NCI-H1694 treated with DMSO at 0.1 percent for 48 hours (cell line): Measurements from ENCODE around the gene HES5.
"Not testable (repeated sequence)": the region's sequence is repeated elsewhere in the genome, so short reads cannot be mapped to it uniquely, and the experiment has no call there.

Experiments
- DNase-seq: peaks from one replicate; lab custom pipeline; 2025; lab: John Stamatoyannopoulos, UW

The HES5 gene

DNA sequence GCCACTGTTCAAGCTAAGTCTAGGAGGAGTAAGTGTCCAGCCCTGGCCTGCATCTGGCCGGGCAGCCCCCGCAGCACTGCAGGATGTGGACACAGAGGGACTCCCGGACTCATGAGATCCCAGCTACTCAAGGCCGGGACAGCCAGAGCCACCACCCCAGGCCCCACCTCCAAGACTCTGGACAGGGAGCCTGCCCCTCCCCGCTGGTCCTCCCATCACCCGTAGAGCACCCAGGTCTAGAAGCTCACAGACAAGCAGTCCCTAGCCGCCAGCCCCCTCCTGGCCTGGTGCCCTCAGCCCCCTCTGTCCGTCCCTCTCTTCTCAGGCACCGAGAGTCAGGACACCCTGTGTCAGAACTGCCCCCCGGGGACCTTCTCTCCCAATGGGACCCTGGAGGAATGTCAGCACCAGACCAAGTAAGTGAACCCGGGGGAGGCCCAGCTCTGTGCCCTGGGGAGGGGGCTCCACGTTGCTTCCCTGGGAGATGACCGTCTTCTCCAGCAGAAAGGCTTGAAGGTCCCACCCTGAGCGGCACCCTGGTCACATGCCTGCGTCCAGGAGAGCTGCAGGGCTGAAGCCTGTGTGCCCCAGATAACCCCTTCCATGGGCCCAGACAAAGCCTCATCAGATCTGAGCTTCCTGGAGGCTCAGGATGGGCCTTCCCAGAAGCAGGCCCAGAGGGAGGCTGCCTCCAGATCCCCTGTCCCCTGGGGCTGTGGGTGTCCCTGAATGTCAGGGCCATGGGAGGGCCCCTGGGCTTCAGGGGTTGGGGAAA, 30.4 kb upstream of the HES5 start:
- DNase-seq: no peak

DNA sequence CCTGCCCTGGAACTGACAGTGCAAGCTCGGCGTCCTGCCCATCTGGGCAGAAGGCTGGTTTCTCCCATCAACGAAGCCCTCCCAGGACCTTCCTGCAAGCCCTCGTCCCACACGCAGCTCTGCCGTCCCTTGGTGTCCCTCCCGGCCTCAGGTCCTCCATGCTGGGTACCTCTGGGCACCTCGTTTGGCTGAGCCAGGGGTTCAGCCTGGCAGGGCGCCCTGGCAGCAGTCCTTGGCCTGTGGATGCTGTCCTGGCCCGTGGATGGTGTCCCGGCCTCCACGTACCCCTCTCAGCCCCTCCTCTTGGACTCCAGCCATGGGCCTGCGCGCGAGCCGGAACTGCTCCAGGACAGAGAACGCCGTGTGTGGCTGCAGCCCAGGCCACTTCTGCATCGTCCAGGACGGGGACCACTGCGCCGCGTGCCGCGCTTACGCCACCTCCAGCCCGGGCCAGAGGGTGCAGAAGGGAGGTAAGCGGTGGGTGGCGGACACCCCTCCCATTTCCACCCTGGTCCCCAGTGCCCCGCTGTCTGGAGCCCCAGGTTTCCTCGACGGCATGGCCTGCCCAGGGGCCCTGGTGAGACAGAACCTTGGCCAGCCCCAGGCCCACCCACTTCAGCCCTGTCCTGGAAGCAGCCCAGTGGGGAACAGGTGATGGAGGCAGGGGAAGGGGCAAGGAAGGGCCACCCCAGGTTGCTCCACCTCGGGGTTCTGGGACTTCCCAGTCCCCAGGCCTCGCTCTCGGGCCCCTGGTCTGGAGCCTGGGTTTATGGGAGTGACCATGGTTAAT, 29.6 kb upstream of the HES5 start:
- no peak for DNase-seq

DNA sequence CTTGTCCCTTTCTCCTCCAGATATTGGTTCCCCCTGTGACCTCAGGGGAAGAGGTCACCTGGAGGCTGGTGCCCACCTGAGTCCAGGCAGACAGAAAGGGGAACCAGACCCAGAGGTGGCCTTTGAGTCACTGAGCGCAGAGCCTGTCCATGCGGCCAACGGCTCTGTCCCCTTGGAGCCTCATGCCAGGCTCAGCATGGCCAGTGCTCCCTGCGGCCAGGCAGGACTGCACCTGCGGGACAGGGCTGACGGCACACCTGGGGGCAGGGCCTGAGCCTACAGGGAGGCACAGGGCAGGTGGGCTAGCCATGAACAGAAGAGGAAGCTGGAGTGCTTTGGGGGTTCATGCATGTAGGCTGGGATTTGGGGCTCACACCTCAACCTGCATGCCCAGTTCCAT, 28.8 kb upstream of the HES5 start:
- DNase-seq: no peak

DNA sequence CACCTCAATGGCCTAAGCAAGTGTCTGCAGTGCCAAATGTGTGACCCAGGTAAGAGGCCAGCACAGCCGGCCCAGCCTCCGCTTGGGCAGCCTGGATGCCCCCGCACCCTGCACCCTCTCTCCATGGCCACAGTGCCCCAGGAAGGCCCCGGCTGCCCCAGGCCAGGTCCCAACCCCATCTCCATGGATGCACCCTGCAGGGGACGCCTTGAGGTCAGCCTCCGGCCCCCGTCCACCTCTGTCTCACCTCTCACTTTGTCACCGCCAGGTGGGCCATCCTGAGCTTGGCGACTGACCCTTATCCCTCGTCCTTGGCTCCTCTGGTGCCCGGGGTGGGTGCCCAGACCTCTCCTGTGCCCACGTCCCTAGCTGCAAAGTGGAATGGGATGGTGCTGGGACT, 28.4 kb upstream of the HES5 start:
- no peak for DNase-seq

DNA sequence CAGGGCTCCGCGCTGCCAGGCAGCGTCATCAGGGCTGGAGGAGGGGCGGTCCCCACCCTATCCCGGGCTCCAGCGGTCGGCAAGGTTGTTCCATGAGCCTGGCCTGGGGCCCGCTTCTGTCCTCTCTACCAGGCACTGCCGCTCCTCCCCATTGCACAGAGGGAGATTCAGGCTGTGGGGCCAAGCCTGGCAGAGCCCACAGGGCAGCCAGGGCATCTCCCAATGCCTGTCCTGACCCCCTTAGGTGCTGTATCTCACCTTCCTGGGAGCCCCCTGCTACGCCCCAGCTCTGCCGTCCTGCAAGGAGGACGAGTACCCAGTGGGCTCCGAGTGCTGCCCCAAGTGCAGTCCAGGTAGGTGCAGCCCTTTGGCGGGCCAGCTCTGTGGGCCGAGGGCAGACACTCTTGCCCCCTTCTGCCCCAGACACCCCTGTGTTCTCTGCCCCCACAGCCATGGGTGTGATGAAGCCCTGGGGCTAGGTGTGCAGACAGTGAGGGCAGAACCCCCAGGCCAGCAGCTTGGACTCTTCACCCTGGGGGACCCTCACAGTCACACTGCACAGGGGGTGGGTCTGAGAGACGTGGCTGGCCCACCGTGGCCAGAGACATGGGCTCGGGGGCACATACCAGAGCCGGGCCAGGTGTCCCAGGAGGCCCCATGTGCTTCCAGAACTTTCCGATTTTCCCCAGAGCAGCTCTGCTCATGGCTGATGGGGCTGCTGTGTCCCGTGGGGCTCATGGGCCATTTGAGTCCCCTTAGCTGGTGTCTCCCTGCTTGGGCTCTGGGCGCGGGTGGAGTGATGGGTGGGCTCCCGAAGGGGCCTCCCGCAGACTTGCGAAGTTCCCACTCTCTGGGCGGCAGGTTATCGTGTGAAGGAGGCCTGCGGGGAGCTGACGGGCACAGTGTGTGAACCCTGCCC, 27.7 kb upstream of the HES5 start:
- DNase-seq: no peak

DNA sequence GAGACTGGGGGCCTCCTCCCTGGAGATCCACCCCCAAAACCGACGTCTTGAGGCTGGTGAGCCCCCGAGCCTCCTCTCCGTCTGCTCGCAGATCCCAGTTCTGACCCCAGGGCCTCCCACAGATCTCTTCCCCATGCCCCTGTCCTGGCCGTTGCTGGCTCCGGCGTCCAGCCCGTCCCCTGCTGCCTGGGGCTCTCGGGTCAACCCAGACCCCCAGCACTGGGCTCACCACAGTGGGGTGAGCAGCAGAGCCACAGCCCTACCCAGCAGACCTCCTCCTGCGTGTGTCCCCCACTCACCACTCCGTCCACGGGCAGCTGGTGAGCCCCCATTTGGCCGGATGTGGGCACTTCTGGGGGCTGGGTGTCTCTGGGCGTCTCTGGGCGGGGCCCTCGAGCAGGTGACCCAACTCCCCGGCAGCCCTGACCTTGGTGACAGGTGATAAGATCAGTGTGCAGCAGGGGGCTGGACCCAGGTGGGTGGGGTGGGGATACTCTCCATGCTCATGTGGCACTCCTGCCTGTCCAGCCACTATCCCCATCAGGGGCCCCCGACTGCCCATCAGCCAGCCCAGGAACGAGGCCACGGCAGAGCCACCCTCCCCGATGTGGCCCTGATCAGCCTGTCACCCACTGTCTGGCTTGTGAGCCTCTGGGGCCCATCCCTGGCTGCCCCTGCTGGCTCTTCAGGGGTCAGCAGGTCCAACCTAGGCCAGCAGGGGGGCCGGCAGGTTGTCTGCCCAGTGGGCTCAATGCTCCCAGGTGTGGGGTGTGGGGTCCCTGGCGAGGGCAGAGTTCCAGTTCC, 26.8 kb upstream of the HES5 start:
- no peak for DNase-seq

DNA sequence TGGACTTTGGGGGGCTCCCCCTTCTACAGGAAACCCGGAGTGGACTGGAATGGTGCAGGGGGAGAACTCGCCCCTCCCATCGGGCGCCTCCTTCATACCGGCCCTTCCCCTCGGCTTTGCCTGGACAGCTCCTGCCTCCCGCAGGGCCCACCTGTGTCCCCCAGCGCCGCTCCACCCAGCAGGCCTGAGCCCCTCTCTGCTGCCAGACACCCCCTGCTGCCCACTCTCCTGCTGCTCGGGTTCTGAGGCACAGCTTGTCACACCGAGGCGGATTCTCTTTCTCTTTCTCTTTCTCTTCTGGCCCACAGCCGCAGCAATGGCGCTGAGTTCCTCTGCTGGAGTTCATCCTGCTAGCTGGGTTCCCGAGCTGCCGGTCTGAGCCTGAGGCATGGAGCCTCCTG, 26.2 kb upstream of the HES5 start, which contains the start of gene TNFRSF14:
TNFRSF14 (plus strand) TSS at position 95 of the 401 bp plus-strand sequence; CDS start at position 389, 294 bp downstream.
- DNase-seq: no peak

DNA sequence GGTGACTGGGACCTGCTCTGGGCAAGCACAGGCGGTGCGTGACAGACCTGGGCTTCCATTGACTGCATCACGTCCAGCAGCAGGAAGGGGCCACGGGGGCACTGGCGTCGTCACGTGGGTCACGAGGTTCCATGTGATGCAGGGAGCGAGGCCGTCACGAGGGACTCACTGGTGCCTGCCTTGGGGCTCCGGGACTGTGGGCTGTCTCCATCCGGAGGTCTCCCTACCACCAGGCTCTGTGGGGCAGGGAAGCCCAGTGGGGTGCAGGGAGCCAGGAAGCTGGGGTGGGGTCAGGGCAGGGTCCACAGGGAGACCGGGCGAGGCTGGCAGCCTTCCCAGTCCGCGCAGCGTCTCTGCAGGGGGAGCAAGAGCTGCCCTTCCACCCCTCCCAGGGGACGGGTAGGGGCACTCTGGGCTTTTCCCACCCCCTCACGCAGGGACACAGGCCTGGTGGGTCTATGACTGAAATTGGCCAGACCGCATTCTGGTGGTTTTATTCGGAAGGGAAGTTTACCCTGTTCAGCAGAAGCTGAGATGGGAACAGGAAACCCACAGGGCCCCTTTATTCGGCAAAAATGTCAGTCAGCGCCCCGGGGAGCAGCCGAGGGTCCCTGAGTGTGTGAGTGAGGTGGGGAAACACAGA, 25.7 kb upstream of the HES5 start:
- DNase-seq: no peak

DNA sequence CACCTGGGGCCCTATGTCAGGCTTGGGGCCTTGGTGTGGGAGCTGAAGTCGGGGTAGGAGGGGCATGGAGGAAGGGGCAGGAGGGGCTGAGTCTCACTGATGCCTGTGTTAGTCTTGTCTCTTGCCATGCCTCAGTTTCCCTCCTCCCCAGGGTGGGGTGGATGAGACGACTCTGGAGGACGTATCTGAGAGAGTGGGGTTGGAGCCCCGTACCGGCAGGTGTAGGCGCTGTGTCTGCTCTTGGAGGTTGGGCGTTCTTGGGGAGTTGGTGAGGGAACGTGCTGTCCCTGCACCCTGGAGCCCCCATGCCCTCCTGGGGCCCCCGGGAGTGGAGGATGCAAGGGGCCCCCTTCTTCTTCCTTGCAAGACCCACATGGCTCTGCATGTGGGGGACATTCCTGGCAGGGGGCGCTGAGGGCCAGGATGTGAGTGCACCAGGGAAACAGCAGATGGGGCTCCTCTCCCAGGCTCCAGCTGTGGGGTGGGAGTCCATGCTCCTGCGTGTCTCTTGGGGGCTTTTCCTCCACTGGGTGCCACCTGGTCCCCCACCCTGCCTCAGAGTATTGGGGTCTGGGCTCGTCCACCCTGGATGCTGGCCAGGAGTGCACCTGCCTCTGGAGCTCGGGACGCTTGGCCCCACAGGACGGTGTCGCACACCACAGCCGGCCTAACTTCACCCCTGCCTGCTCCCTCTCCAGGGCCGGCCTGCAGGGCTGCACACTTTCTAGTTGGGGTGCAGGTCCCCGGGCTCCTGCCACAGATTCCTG, 24.7 kb upstream of the HES5 start:
- DNase-seq: no peak

DNA sequence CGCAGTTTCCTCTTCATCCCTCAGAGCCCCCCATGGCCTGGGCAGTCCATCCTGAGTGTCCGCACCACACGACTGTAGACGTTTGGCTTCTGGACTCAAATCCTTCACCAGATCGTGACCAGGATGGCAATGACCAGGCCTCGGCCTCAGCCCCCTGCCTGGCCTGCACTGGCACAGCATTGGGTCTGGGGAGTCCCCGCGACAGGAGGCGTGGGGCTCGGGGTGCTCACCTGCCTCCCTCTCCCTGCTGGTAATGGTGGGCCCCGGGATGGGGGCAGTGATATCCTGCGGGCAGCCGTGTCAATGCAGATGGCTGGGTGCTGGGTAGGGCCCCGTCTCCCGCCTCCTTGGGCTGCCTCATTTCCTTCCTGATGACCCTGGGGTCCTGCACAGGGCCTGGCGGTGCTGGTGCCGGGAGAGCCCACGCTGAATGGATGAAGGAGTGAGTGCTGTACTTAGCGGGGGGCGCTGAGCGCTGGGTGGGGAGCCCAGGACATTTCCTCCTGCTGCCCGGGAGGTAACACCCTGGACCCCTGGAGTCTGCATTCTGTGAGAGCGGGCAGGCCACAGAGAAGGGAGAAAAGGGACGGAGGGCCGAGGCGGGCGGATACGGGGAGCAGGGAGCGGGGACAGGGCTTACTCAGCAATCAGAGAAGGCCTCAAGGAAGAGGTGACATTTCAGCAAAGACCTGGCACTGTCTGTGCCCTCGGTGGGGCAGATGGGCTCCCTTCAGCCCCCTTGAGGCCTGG, 24.0 kb upstream of the HES5 start:
- no peak for DNase-seq

DNA sequence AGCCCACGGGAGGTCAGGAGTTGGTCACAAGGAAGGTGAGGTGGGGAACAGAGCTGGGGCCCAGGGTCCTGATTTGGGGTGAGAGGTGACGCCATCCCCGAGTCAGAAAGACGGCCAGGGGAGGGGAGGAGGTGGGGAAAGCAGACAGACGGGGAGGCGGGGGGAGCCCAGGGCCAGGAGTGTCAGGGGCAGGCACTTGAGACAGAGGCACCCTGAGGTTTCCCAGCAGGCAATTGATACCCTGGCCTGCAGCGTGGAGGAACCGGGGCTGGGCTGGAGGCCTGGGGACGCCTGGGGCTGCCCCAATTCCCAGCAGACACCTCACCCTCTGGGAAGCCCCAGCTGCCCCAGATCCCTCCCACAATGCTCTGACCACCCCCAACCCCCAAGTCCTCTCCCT, 23.0 kb upstream of the HES5 start:
- not testable (repeated sequence) for DNase-seq

DNA sequence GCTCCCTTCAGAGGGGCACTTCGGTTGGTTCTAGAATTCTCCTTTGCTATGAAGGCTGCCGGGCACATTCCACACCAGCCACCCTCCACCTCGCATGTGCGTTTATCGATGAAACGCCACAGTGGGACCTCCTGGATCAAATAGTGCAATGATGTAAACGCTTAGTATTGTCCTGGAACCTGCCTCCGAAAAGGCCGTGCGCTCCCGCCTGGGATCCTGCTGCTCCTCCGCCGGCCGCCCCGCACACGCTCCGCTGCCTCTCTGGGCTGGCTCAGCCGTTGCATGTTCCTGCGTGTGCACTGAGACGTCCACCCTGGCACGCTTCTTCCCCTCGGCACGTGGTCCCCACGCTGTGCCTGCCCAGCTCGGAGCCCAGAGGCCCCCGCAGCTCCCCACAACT, 22.1 kb upstream of the HES5 start:
- no peak for DNase-seq

DNA sequence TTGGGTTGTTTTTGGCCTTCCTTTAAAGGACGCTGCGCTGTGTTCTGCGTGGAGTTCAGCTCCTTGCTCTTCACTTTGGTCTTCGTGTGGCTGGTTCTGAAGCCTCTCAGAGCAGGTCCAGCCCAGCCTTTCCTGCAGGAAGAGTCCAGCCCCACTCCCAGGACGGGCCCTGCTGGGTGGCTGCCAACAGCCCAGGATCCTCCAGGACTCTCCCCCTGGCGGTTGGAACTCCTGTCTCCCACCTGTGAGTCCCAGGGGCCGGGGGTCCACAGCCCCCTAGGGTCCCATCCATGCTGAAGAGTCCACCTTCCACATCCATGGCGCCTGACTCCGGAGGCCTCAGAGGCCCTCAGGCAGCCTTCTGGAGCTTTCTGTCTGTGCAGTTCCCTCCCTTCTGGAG, 21.5 kb upstream of the HES5 start:
- DNase-seq: not testable (repeated sequence)

DNA sequence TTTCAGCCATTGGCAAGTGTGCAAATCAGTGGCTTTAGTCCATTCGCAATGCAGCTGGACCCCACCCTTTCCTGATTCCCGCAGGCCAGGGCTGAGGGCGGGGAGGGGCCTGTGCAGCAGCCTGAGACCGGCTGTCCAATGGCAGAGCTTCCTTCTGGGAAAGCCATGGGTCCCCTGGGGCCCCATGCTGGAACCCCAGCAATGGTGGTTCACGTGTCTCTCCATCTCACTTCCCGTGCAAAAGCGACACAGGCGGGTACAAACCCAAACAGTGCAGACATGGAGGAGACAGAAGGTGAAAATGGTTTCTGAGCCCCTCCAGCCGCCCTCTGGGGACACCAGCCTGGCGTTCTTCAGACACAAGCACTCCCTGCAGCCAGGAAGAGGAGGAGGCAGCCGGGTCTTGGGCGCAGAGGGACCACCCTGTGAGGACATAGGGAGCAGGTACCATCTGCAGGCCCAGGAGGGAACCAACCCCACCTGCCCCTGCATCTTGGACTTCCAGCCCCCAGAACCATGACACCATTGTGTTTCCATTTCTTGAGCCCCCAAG, 20.3 kb upstream of the HES5 start:
- DNase-seq: not testable (repeated sequence)

DNA sequence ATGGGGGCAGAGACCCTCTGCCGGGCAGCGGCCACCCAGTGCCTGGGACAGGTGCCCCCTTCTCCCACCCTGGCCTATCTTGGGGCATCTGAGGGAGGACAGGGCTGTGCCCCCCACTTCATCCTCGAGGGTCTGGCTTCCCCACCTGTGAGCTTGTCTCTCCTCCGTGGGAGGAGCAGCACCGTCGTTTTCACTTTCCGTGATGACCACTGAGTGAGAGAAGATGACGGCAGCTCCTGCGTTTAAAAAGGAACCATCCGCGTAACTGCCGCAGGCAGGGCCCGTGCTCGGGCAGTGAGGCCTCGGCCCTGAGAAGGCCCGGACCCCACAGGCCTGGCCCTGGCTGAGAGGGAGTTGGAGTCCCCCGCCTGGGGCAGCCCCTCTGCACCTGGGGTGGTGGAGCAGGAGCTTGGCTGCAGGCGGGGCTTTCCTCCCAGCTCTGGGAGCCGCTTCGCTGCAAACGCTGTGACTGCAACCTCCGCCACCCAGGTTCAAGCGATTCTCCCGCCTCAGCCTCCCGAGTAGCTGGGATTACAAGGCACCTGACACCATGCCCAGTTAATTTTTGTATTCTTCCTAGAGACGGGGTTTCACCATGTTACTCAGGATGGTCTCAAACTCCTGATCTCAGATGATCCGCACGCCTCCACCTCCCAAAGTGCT, 19.4 kb upstream of the HES5 start:
- DNase-seq: not testable (repeated sequence)

DNA sequence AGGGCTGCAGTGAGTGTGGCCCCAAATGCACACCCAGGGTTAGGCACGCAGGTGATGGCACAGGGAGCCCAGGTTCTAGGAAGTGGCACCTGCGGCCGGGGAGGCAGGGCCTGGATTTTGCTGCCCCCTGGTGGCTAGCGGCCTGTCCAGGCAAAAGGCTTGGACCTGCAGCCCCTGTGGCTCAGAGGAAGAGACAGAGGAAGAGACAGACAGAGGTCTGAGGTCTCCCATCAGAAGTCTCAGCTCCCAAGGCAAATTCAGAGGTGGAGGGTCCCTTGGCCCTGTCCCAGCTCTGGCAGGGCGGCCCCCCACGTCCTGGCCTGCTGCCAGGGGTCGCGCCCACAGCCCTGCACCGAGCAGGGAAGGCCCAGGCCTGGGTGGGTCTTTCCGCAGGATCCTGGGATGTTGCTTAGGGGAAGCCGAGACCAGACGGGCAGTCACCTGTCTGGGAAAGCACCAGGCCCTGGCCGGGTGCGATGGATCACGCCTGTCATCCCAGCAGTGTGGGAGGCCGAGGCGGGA, 18.1 kb upstream of the HES5 start:
- no peak for DNase-seq

DNA sequence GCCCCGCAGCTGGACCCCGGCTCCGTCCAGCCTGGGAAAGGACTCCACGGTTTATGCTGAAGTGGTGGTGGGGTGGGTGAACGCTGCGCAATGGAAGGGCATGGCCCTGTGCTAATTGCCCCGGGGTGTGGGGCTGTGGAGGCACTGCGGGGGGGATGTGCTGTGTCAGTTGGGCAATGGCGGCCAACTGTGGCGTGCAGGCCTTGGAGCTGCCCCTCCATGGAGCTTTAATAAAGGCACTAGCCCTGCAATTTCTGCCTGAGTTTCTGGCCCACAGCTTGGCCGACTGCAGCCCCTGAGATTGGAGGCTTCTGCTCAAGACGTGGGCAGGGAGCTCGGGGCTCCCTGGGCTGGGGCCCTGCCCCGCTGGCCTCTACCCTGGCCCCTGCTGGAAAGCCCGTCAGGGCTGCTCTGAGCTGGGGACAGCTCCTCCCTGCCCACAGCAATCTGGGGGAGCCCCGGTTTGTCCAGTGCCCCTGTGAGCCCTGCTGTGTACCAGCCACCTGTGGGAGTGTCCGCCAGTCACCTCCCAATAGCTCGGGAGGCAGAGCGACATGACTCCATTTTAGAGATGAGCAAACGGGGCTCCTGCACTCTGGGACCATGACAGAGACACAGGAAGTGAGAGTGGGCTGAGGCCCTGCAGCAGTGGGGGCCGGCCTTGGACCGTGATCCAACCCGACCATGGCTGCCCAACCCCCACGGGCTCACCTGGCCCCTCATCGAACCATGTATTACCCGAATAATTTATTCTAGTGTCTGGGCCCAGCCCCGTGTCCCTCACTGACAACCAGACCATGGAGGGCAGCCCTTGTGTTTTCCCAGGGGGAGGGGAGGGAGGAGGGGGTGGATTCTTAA, 17.4 kb upstream of the HES5 start:
- DNase-seq: no peak
